Skeletal muscle satellite cell (primary cell): ENCODE data around the gene BLM.

ENCODE experiments used
- H3K27me3 ChIP-seq: 2 replicates; pipeline ENCODE4 v1.7.0; 2013; ENCODE audit warnings: low read length; ENCODE audit not compliant: control insufficient read depth, insufficient read depth
- H3K36me3 ChIP-seq: 2 replicates; pipeline ENCODE4 v1.7.0; 2013; ENCODE audit warnings: mild to moderate bottlenecking, control low read depth, low read length; ENCODE audit not compliant: insufficient read depth
- H3K4me1 ChIP-seq: 2 replicates; pipeline ENCODE4 v1.7.0; 2013; ENCODE audit warnings: low read length; ENCODE audit not compliant: control insufficient read depth, insufficient read depth
- H3K4me2 ChIP-seq: 2 replicates; pipeline ENCODE4 v1.7.0; 2013; ENCODE audit warnings: mild to moderate bottlenecking, low read length
- H3K4me3 ChIP-seq: 2 replicates; pipeline ENCODE4 v1.7.0; 2013; ENCODE audit warnings: low read length
- H3K9ac ChIP-seq: 2 replicates; pipeline ENCODE4 v1.7.0; 2013; ENCODE audit warnings: mild to moderate bottlenecking, low read depth, low read length, moderate library complexity
- H3K9me3 ChIP-seq: replicated peaks from 2 replicates; pipeline ENCODE4 v1.7.0; 2013; ENCODE audit warnings: mild to moderate bottlenecking, control low read depth, low read length

The BLM gene

DNA sequence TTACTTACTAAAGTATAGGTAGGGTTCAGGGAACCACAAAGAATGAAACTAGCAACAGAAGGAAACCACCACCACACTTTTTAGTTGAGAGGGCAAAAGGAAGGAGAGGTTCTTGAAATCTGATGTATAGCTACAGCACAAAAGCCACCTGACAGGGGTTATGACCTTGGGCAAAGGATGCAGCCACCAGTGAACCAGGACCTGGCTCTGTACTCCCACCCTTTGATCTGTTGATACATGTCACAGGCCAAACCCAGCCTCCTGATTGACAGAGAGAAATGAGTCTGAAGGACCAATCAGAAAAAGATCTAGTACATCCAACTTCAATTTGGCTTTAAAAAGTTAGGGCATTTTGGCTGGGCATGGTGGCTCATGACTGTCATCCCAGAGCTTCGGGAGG, 20.0 kb upstream of the BLM start:
- Histone ChIP-seq H3K9me3 (no peaks in the 10 kb centered on the region), H3K36me3 (no peaks in the 10 kb centered on the region), H3K9ac (no peak overlapping the region), H3K27me3 (no peaks in the 10 kb centered on the region), H3K4me2 (no peak overlapping the region), H3K4me1 (no peaks in the 10 kb centered on the region), H3K4me3 (no peak overlapping the region)

DNA sequence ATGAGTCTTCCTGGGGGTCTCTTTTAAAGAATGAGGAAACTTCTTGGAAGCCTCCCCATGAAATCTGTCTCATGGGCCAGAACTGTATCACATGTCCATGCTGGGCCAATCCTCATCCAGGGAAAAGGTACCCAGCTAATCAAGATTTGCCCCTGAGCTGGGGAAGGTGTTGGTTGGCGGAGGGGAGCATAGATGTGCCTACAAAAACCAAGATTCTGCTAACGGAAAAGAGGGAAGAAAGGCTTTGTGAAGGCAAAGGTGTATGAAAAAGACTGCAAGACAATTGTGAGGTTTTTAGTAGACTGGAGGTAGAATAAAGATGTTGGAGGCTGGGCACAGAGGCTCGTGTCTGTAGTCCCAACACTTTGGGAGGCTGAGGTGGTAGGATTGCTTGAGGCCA, 18.5 kb upstream of the BLM start:
- Histone ChIP-seq H3K27me3 (no peaks in the 10 kb centered on the region), H3K9me3 (no peaks in the 10 kb centered on the region), H3K4me2 (no peak overlapping the region), H3K4me3 (no peak overlapping the region), H3K36me3 (no peaks in the 10 kb centered on the region), H3K4me1 (no peaks in the 10 kb centered on the region), H3K9ac (no peak overlapping the region)

DNA sequence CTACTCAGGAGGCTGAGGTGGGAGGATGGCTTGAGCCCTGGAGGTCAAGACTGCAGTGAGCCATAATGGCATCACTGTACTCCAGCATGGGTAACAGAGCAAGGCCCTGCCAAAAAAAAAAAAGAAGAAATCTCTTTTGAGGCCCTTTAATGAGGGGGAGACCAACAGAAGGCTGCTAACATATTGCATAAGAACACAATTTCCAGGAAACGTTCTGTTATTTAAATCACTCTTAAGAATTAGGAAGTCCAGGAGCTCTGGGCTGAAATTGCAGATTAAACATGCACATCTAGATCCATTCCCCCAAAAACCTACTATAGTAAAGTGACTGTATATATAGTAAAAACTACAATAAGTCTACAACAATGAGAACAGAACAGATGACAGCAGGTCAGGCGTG, 16.1 kb upstream of the BLM start:
- H3K36me3 ChIP-seq = no peaks in the 10 kb centered on the region
- H3K27me3 ChIP-seq = no peaks in the 10 kb centered on the region

DNA sequence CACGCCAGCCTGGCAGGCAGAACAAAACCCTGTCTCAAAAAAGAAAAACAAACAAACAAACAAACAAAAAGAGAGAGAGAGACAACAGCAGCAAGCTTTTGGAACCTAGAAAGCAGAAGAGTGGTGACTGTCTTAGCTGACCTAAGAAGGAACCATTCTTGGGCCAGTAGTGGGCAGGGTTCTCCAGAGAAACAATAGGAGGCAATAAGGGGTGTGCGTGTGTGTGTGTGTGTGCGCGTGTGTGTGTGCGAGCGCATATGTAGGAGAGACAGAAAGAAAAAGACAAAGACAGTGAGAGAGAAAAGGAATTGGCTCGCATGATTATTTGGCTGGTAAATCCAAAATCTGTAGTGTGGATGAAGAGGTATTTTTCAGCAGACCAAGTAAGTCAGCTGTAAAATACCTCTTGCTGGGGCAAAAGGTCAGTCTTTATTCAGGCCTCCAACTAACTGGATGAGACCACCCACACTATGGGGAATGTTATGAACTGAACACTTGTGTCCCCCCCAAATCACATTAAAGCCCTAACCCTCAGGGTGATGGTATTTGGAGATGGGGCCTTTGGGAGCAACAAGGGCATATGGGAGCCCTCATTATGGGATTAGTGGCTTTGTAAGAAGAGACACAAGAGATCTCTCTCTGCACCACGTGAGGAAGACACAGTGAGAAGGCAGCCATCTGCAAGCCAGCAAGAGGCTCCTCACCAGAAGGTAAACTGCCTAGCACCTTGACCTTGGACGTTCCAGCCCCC, 15.1 kb upstream of the BLM start:
- no peak overlapping the region for H3K4me2 ChIP-seq
- H3K4me3 ChIP-seq = no peak overlapping the region
- no peaks in the 10 kb centered on the region for H3K36me3 ChIP-seq
- H3K4me1 ChIP-seq = no peaks in the 10 kb centered on the region
- no peaks in the 10 kb centered on the region for H3K27me3 ChIP-seq
- H3K9ac ChIP-seq = no peak overlapping the region
- no peaks in the 10 kb centered on the region for H3K9me3 ChIP-seq

More for the DNA sequence above, 16.1 kb upstream of the BLM start:
- Histone ChIP-seq H3K4me3 (no peak overlapping the region), H3K9me3 (no peaks in the 10 kb centered on the region), H3K4me1 (no peaks in the 10 kb centered on the region), H3K9ac (no peak overlapping the region), H3K4me2 (no peak overlapping the region)

GRCh38 chr15:90703455-90703854, 13.7 kb upstream of the BLM start:
- H3K27me3 ChIP-seq = no peaks in the 10 kb centered on the region
- no peaks in the 10 kb centered on the region for H3K4me1 ChIP-seq
- H3K4me2 ChIP-seq = no peak overlapping the region
- H3K36me3 ChIP-seq = no peaks in the 10 kb centered on the region
- H3K4me3 ChIP-seq = no peak overlapping the region
- H3K9ac ChIP-seq = no peak overlapping the region
- no peaks in the 10 kb centered on the region for H3K9me3 ChIP-seq

GRCh38 chr15:90705212-90705611, 11.9 kb upstream of the BLM start:
- Histone ChIP-seq H3K4me1 (no peaks in the 10 kb centered on the region), H3K9me3 (no peaks in the 10 kb centered on the region), H3K4me2 (no peak overlapping the region), H3K27me3 (no peaks in the 10 kb centered on the region), H3K36me3 (no peaks in the 10 kb centered on the region), H3K4me3 (no peak overlapping the region), H3K9ac (no peak overlapping the region)

- Histone ChIP-seq H3K4me1 (no peaks in the 10 kb centered on the region), H3K4me3 (no peak overlapping the region), H3K9me3 (no peaks in the 10 kb centered on the region), H3K27me3 (no peaks in the 10 kb centered on the region), H3K4me2 (no peak overlapping the region), H3K36me3 (no peaks in the 10 kb centered on the region), H3K9ac (no peak overlapping the region)
Observed at GRCh38 chr15:90706394-90707327, 10.5 kb upstream of the BLM start.

DNA sequence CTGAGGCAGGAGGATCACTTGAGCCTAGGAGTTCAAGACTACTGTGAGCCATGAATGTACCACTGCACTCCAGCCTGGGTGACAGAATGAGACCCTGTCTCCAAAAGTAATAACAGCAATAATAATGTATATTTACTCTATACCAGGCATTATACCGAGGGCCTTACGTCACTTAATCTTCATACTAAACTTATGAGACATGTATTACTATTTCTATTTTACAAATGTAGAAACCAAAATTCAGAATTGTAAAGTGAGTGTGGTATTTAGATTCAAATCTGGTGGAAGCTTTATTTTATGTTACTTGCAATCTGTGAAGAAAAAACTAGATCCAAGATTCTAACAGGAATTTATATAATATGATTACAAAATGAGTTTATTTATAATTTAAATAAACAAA, 9.7 kb upstream of the BLM start:
- Histone ChIP-seq H3K36me3 (no peaks in the 10 kb centered on the region), H3K4me1 (no peaks in the 10 kb centered on the region), H3K4me3 (no peak overlapping the region), H3K9me3 (no peaks in the 10 kb centered on the region), H3K4me2 (no peak overlapping the region), H3K9ac (no peak overlapping the region), H3K27me3 (no peaks in the 10 kb centered on the region)

DNA sequence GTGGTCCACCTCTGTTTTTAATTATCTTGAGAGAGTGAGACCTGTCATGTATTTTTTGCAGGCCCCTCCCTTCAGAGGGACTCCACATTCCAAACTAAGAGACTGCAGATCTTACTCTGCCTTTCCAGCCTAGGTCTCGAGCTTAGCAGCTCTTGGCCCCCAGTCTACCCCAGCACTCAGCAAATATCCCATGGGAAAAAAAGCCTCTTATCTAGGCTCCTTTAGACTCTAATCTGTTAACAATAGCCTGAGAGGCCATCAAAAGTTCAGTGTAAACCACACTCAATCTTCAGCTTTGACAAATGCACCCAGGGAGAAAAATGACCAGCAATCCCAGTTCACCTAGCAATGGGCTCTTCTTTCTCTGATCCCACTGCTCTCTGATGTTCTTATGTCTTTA, 8.6 kb upstream of the BLM start:
- no peak overlapping the region for H3K9ac ChIP-seq
- H3K4me1 ChIP-seq = no peaks in the 10 kb centered on the region
- H3K36me3 ChIP-seq = no peaks in the 10 kb centered on the region
- no peak overlapping the region for H3K4me2 ChIP-seq
- no peak overlapping the region for H3K4me3 ChIP-seq
- H3K27me3 ChIP-seq = no peaks in the 10 kb centered on the region
- H3K9me3 ChIP-seq = no peaks in the 10 kb centered on the region

DNA sequence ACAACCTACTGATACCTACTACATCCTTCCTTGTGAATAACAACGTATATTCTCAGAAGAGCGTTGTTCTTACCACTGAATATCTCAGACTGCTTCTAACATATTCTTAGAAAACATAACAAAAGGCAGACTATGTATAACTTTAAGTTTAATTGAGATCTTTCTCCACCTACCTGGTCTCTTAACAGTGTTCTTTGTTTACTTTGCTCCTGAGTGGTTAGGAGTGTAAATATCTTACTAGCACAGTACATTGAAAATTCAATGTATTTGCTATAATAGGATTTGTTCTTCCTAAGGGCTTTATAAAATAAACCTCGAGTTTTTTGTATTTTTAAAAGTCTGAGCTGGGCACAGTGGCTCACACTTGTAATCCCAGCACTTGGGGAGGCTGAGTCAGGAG, 7.9 kb upstream of the BLM start:
- H3K27me3 ChIP-seq = no peaks in the 10 kb centered on the region
- no peaks in the 10 kb centered on the region for H3K9me3 ChIP-seq
- no peaks in the 10 kb centered on the region for H3K36me3 ChIP-seq
- no peaks in the 10 kb centered on the region for H3K4me1 ChIP-seq
- no peak overlapping the region for H3K4me2 ChIP-seq
- no peak overlapping the region for H3K9ac ChIP-seq
- H3K4me3 ChIP-seq = no peak overlapping the region

DNA sequence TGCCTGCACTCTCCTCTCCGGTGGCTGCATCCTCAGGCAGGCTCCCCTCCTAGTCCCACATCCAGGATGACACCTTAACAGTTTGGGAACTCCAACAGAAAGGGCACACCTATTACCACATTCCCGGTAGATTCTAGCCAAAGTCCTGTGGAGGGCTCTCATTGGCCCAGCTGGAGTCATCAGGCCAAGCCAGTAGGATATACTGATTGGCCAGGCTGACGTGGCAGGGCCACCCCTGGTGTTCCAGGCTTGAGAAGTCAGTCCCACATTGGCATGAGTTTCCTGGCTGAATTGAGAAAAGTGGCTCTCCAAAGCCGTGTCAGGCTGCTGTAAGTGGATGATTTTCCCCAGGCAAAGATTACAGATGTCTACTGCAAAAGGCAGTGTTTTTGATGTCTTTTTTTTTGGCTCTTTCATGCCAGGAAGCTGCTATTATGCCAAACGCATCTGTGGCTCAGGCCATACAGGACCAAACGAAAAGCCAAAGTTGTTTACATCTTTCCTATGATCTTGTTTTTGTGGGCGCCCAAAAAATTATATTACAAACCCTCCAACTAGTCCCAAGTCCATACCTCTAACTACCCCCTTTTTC, 6.6 kb upstream of the BLM start:
- Histone ChIP-seq H3K4me3 (no peak overlapping the region), H3K36me3 (no peaks in the 10 kb centered on the region), H3K27me3 (no peaks in the 10 kb centered on the region), H3K9ac (no peak overlapping the region), H3K9me3 (no peaks in the 10 kb centered on the region), H3K4me1 (no peaks in the 10 kb centered on the region), H3K4me2 (no peak overlapping the region)
